ENCODE results near the gene OBI1. TPM values are rescaled to one million over a fixed set of nuclear protein-coding genes. Genes with fewer than 3 reads are reported as not detected.

The OBI1 gene
- total RNA-seq, 1 donor from 2014 or later = 10.0 TPM

DNA sequence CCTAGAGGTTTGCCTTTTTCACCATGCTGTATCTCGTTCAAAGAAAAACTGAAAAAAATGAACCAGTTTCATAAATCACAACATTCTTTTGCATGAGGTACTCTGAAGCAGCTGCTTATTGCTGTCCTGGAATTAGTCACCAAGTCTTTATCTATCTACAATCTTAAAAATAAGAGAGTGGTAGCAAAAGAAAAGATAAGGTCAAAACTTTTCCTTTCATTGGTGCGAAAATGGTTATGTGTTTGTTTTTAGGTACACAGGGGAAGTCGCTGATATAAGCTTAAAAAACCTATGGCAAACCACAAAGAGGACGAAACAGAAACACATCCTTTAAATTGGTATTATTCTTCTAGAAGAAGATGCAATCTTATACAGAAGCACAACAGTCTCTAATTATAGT, 20.7 kb downstream of the OBI1 start:
- H3K4me1 ChIP-seq = peaks cover 4% of the 10 kb centered on the region
- no peak overlapping the region for H3K4me3 ChIP-seq
- DNase-seq = no peak
- H3K27me3 ChIP-seq (ENCODE audit: low read depth) = no peaks in the 10 kb centered on the region
- H3K36me3 ChIP-seq = peaks cover 79% of the 10 kb centered on the region
- intact Hi-C loops (cut with micrococcal nuclease) = no loop called here
- H3K27ac ChIP-seq (replicated peaks) = no peak overlapping the region
- no peaks in the 10 kb centered on the region for H3K9me3 ChIP-seq (replicated peaks)
- TF ChIP-seq, protein P1, sequence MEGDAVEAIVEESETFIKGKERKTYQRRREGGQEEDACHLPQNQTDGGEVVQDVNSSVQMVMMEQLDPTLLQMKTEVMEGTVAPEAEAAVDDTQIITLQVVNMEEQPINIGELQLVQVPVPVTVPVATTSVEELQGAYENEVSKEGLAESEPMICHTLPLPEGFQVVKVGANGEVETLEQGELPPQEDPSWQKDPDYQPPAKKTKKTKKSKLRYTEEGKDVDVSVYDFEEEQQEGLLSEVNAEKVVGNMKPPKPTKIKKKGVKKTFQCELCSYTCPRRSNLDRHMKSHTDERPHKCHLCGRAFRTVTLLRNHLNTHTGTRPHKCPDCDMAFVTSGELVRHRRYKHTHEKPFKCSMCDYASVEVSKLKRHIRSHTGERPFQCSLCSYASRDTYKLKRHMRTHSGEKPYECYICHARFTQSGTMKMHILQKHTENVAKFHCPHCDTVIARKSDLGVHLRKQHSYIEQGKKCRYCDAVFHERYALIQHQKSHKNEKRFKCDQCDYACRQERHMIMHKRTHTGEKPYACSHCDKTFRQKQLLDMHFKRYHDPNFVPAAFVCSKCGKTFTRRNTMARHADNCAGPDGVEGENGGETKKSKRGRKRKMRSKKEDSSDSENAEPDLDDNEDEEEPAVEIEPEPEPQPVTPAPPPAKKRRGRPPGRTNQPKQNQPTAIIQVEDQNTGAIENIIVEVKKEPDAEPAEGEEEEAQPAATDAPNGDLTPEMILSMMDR (IDR thresholded peaks at IDR 0.05; ENCODE audit: borderline replicate concordance) = no peak

DNA sequence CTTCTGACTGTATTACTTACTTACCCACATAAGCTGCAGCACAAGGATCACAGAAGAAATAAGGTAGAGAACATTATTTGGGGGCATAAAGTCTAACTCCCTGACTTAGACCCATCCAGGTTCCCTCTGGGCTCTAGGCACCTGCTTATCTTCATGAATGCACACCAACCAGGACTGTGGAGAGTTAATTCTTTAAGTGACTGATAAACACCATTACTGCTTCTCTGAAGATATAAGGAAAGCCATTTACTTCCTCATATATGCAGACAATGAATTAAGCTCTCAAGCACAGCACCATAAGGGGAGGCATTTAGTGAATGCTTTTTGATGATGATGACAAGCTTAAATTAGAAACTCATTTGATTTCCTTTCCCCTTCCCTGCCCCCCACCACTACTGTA, 22.5 kb downstream of the OBI1 start:
- Histone ChIP-seq H3K27me3 (ENCODE audit: low read depth) (no peaks in the 10 kb centered on the region), H3K4me1 (peaks cover 4% of the 10 kb centered on the region), H3K27ac (replicated peaks) (no peak overlapping the region), H3K9me3 (replicated peaks) (no peaks in the 10 kb centered on the region), H3K36me3 (peaks cover 84% of the 10 kb centered on the region), H3K4me3 (no peak overlapping the region)
- intact Hi-C loops (cut with micrococcal nuclease) = no loop called here
- no peak for DNase-seq
- TF ChIP-seq, protein P1 (IDR thresholded peaks at IDR 0.05; ENCODE audit: borderline replicate concordance) = no peak

DNA sequence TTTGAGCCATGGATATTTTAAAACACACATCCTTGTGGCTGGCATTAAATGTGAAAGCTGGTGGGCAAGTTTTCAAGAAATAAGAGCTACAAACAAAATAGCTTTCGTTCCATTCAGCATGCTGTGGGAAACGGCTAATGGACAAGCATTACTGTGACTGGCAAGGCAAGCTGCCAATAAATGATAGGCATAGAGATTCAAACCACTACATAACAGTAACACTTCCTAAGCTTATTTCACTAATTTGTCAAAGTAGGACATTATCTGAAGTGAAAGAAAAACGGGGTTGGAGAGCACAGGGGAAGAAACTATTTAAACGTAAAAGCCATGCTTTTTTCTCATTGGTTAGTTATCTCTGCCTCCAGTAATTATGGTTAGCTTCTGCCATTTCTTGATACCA, 26.0 kb downstream of the OBI1 start:
- H3K36me3 ChIP-seq = peaks cover 75% of the 10 kb centered on the region
- intact Hi-C loops (cut with micrococcal nuclease) = no loop called here

DNA sequence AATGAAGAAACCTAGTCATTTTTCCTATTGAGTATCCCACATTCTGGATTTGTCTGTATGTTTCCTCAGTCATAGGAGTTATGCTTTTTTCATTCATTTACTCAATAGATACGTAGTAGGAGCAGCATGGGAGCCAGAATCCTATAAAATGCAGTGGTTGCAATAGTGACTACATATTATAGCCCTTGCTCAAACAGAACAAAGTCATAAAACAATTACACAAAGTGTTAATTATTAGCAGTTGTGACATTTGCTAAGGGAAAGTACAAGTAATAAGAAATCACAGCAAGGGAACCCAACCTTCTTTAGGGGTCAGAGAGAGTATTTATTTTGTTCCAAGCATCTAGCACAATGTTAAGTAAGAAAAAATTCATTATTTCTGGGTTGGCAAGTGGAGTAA, 27.9 kb downstream of the OBI1 start:
- intact Hi-C loops (cut with micrococcal nuclease) = no loop called here
- Histone ChIP-seq H3K36me3 (peaks cover 67% of the 10 kb centered on the region), H3K4me1 (no peaks in the 10 kb centered on the region), H3K4me3 (no peak overlapping the region), H3K27ac (replicated peaks) (no peak overlapping the region), H3K27me3 (ENCODE audit: low read depth) (no peaks in the 10 kb centered on the region), H3K9me3 (replicated peaks) (no peaks in the 10 kb centered on the region)
- TF ChIP-seq, protein P1 (IDR thresholded peaks at IDR 0.05; ENCODE audit: borderline replicate concordance) = no peak
- no peak for DNase-seq

More for the DNA sequence above, 26.0 kb downstream of the OBI1 start:
- TF ChIP-seq, protein P1 (IDR thresholded peaks at IDR 0.05; ENCODE audit: borderline replicate concordance) = no peak
- no peak overlapping the region for H3K27ac ChIP-seq (replicated peaks)
- DNase-seq = no peak
- no peaks in the 10 kb centered on the region for H3K27me3 ChIP-seq (ENCODE audit: low read depth)
- H3K9me3 ChIP-seq (replicated peaks) = no peaks in the 10 kb centered on the region
- H3K4me1 ChIP-seq = peaks cover 4% of the 10 kb centered on the region
- no peak overlapping the region for H3K4me3 ChIP-seq

DNA sequence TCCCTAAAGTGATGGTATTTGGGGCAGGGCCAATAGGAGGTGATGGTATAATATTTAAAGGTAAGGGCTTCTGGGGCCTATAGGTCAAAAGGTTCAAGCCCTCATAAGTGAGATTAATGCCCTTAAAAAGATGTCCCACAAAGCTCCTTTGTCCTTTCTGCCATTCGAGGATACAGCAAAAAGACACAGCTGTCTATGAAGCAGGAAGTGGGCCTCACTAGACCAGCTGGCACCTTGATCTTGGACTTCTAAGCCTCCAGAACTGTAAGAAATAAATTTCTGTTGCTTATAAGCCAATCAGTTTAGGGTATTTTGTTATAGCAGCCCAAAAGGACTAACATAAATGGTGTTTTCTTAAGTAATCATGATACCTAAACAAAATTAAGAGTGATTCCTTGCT, 28.4 kb downstream of the OBI1 start:
- H3K4me3 ChIP-seq = no peak overlapping the region
- H3K27ac ChIP-seq (replicated peaks) = no peak overlapping the region
- intact Hi-C loops (cut with micrococcal nuclease) = no loop called here
- no peak for DNase-seq
- H3K9me3 ChIP-seq (replicated peaks) = no peaks in the 10 kb centered on the region
- no peaks in the 10 kb centered on the region for H3K27me3 ChIP-seq (ENCODE audit: low read depth)
- TF ChIP-seq, protein P1 (IDR thresholded peaks at IDR 0.05; ENCODE audit: borderline replicate concordance) = no peak
- no peaks in the 10 kb centered on the region for H3K4me1 ChIP-seq
- H3K36me3 ChIP-seq = peaks cover 63% of the 10 kb centered on the region

DNA sequence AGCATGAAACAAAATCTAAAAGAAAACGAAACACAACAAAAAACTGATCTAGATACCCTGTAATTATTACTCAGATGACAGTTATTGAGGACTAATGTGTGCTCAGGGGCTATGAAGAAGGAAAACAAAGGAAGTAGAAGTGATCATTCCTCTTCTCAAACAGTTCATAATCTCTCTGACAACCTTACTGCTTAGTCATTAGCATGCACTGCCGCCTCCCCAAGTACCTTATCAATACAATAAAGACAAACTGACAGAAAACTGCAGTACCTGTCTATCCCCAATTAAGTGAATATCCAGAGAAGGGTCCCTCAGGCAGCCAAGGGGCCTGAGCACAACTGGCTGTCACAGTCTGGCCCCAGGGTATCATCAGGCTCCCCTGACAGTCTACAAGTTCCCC, 33.6 kb downstream of the OBI1 start:
- Histone ChIP-seq H3K27me3 (ENCODE audit: low read depth) (no peaks in the 10 kb centered on the region), H3K36me3 (peaks cover 41% of the 10 kb centered on the region), H3K4me3 (no peak overlapping the region), H3K27ac (replicated peaks) (no peak overlapping the region), H3K9me3 (replicated peaks) (no peaks in the 10 kb centered on the region), H3K4me1 (no peaks in the 10 kb centered on the region)
- no peak for DNase-seq
- intact Hi-C loops (cut with micrococcal nuclease) = no loop called here
- TF ChIP-seq, protein P1 (IDR thresholded peaks at IDR 0.05; ENCODE audit: borderline replicate concordance) = no peak

Data from left ventricle myocardium inferior (tissue), 1 donor.